NCI-H226 (cell line): Measurements from ENCODE around the gene MTCH2.

Experiments
- DNase-seq: peaks from one replicate; pipeline ENCODE4 v3.0.0-alpha.2; 2015

The MTCH2 gene

GRCh38 chr11:47631473-47631872, 10.9 kb downstream of the MTCH2 start:
- peak; percentile 15 for DNase-seq

GRCh38 chr11:47628026-47628425, 14.3 kb downstream of the MTCH2 start:
- DNase-seq = no peak

- DNase-seq = no peak
Measured at GRCh38 chr11:47626234-47626633, 16.1 kb downstream of the MTCH2 start.

- no peak for DNase-seq
Measured at GRCh38 chr11:47620836-47621378, 21.5 kb downstream of the MTCH2 start.

- no peak for DNase-seq
Measured at GRCh38 chr11:47617417-47617809, 24.9 kb downstream of the MTCH2 start.

- peak; percentile 25 for DNase-seq
Measured at GRCh38 chr11:47616726-47617416, 25.5 kb downstream of the MTCH2 start.

GRCh38 chr11:47615249-47615648, 27.1 kb downstream of the MTCH2 start:
- no peak for DNase-seq

- DNase-seq = no peak
Measured at GRCh38 chr11:47611348-47611794, 31.0 kb downstream of the MTCH2 start.

- no peak for DNase-seq
Measured at GRCh38 chr11:47609675-47610074, 32.7 kb downstream of the MTCH2 start.

- DNase-seq = peak; percentile 73
Measured at GRCh38 chr11:47607380-47607779, 35.0 kb downstream of the MTCH2 start.

GRCh38 chr11:47606731-47607130, 35.6 kb downstream of the MTCH2 start:
- DNase-seq = no peak

- no peak for DNase-seq
Measured at GRCh38 chr11:47605921-47606320, 36.4 kb downstream of the MTCH2 start.

GRCh38 chr11:47603295-47603694, 39.1 kb downstream of the MTCH2 start:
- DNase-seq = no peak

GRCh38 chr11:47599902-47600301, 42.5 kb downstream of the MTCH2 start:
- no peak for DNase-seq

GRCh38 chr11:47595967-47596366, 46.4 kb downstream of the MTCH2 start:
- no peak for DNase-seq

- no peak for DNase-seq
Measured at GRCh38 chr11:47595029-47595428, 47.3 kb downstream of the MTCH2 start.

- DNase-seq = no peak
Measured at GRCh38 chr11:47593934-47594855, 48.2 kb downstream of the MTCH2 start, which contains the start of gene C1QTNF4. TSS of gene C1QTNF4 (minus strand) at chr11:47594411. CDS start at chr11:47590810, 3,601 bp downstream.

- DNase-seq = no peak
Measured at GRCh38 chr11:47593492-47593933, 48.8 kb downstream of the MTCH2 start.

- DNase-seq = no peak
Measured at GRCh38 chr11:47592970-47593369, 49.4 kb downstream of the MTCH2 start.

GRCh38 chr11:47592251-47592650, 50.1 kb downstream of the MTCH2 start:
- no peak for DNase-seq

GRCh38 chr11:47591764-47592163, 50.6 kb downstream of the MTCH2 start:
- DNase-seq = no peak

GRCh38 chr11:47589977-47590861, 52.1 kb downstream of the MTCH2 start:
- DNase-seq = no peak

- no peak for DNase-seq
Measured at GRCh38 chr11:47589584-47589976, 52.8 kb downstream of the MTCH2 start.
